ENCODE data around the gene PKD2L2. TPM values are rescaled to one million over a fixed set of nuclear protein-coding genes. Genes with fewer than 3 reads are reported as not detected.
"Not testable (repeated sequence)": the region's sequence is repeated elsewhere in the genome, so short reads cannot be mapped to it uniquely, and the experiment has no call there.

Gene PKD2L2
- total RNA-seq, 1 experiment from 2014 or later = not detected

DNA sequence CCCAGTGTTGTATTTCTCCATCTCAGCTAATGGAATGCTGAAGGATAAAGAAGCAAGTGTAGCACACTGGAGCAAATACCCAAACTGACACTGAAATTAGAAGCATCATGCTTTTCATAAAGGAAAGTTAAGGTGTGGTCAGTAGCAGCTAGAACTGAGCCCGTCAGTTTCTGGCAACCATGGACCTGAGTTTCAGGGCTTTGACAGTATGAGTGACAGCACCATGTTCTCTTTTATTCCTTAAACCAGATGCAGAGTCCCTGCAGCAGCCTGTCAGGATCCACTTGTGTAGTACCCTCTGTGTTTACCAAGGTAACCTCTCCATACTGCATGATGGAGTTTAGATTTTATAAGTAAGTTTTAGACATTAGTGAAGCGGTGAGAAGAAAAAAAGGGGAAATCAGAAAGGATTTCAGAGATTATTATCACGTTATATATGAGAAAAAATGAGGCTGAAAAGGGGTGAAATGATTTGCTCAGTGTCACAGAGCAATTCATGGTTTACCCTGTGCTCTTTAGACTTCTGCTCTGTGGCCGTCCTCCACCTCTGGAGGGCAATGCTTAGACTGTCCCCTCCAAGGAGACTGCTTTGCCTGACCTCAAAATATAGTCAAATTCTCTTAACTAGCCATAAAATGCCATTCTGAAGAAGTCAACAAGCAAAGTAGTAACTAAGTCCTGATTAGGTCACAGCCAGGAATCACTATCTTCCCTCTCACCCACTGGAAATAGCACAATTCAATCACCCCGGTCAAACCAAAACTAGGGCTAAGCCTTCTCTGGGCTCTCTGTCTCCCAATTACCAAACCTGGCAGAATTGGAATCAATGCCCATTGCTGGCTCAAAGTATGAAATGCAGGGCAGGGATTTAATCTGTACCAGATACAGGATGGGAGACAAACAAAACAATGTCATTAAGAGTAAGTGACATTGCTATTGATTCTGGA lies 32.1 kb upstream of the PKD2L2 start:
- TF ChIP-seq, protein P1, sequence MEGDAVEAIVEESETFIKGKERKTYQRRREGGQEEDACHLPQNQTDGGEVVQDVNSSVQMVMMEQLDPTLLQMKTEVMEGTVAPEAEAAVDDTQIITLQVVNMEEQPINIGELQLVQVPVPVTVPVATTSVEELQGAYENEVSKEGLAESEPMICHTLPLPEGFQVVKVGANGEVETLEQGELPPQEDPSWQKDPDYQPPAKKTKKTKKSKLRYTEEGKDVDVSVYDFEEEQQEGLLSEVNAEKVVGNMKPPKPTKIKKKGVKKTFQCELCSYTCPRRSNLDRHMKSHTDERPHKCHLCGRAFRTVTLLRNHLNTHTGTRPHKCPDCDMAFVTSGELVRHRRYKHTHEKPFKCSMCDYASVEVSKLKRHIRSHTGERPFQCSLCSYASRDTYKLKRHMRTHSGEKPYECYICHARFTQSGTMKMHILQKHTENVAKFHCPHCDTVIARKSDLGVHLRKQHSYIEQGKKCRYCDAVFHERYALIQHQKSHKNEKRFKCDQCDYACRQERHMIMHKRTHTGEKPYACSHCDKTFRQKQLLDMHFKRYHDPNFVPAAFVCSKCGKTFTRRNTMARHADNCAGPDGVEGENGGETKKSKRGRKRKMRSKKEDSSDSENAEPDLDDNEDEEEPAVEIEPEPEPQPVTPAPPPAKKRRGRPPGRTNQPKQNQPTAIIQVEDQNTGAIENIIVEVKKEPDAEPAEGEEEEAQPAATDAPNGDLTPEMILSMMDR (IDR thresholded peaks at IDR 0.05; ENCODE audit: unreplicated experiment) = no peak
- DNase-seq (ENCODE audit: unreplicated experiment) = no peak
- CTCF ChIA-PET = interaction anchor here (0.6 to 0.9 kb wide), 5 partner anchors 8 to 1969 kb away, joined by 3 to 6 read pairs (median 3); no protein-coding TSS in a partner anchor
- Mint-ChIP-seq H3K4me3 (ENCODE audit: unreplicated experiment) (no peak overlapping the region), H3K27ac (ENCODE audit: low read depth, unreplicated experiment) (no peak overlapping the region), H3K27me3 (ENCODE audit: insufficient read depth, unreplicated experiment) (no peaks in the 10 kb centered on the region), H3K4me1 (ENCODE audit: insufficient read depth, unreplicated experiment) (peaks cover 9% of the 10 kb centered on the region), H3K36me3 (ENCODE audit: insufficient read depth, unreplicated experiment) (no peaks in the 10 kb centered on the region), H3K9me3 (ENCODE audit: unreplicated experiment) (no peaks in the 10 kb centered on the region)
- POLR2A ChIA-PET = interaction anchor here (0.6 to 1.0 kb wide), 3 partner anchors 11 to 29 kb away, joined by 3 read pairs; partner anchors contain the start of gene MYOT
- intact Hi-C loops (cut with micrococcal nuclease) = no loop called here
- no TSS peak for BruUV-seq (replicated peaks)

DNA sequence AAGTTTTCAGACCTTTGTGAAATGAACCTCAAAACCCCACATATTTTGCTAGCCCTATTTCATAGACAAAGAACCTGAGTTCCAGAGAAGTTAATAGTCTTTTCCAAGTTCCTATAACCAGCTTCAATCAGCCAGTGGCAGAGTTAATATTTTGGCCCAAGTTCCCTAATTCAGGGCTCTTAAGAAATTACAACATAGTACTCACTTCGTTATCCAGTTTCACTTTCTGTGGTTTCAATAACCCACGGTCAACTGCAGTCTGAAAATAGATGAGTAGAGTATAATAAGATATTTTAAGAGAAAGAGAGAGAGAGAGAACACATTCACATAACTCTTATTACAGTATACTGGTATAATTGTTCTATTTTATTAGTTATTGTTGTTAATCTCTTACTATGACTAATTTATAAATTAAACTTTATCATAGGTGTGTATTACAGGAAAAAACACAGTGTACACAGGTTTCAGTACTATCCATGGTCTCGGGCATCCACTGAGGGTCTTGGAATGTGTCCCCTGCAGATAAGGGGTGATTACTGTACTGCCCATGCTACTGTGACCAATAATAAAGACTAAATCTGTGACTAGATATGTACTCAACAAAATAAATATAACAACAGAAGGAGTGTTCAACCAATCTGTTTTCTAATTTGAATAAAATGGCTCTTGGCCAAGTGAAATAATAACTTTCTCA lies 30.9 kb upstream of the PKD2L2 start:
- CTCF ChIA-PET = no interaction called here
- TF ChIP-seq, protein P1 (IDR thresholded peaks at IDR 0.05; ENCODE audit: unreplicated experiment) = no peak
- DNase-seq (ENCODE audit: unreplicated experiment) = peak; percentile 54
- Mint-ChIP-seq H3K4me3 (ENCODE audit: unreplicated experiment) (peak overlapping the region; percentile 51), H3K27me3 (ENCODE audit: insufficient read depth, unreplicated experiment) (no peaks in the 10 kb centered on the region), H3K27ac (ENCODE audit: low read depth, unreplicated experiment) (peak overlapping the region; percentile 54), H3K4me1 (ENCODE audit: insufficient read depth, unreplicated experiment) (peaks cover 9% of the 10 kb centered on the region), H3K36me3 (ENCODE audit: insufficient read depth, unreplicated experiment) (no peaks in the 10 kb centered on the region), H3K9me3 (ENCODE audit: unreplicated experiment) (no peaks in the 10 kb centered on the region)
- intact Hi-C loops (cut with micrococcal nuclease) = no loop called here
- POLR2A ChIA-PET = interaction anchor here (0.6 to 1.0 kb wide), 3 partner anchors 9 to 31 kb away, joined by 3 read pairs; partner anchors contain the start of gene MYOT
- BruUV-seq (replicated peaks) = no TSS peak

DNA sequence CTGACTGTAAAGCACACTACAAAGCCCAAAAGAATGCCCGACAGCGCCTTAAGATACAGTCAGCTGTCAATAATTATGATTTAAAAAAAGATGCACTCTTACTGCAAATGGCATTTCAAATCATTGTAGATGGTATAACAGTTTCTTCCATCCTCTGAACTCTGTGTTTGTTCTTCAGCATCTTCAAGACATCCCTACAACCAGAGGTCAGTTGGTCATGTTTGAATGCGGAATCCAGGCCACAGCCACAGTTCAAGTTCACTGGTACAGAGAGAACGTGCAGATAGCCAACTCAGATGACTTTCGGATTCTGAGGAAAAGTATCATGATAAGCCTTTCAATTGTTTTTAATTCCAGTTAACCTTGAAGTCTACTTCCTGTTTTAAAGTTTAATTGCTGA lies 30.3 kb upstream of the PKD2L2 start:
- TF ChIP-seq, protein P1 (IDR thresholded peaks at IDR 0.05; ENCODE audit: unreplicated experiment) = no peak
- no peaks in the 10 kb centered on the region for H3K36me3 Mint-ChIP-seq (ENCODE audit: insufficient read depth, unreplicated experiment)
- DNase-seq (ENCODE audit: unreplicated experiment) = no peak
- H3K4me1 Mint-ChIP-seq (ENCODE audit: insufficient read depth, unreplicated experiment) = peaks cover 9% of the 10 kb centered on the region
- no TSS peak for BruUV-seq (replicated peaks)
- H3K27ac Mint-ChIP-seq (ENCODE audit: low read depth, unreplicated experiment) = no peak overlapping the region
- H3K4me3 Mint-ChIP-seq (ENCODE audit: unreplicated experiment) = no peak overlapping the region
- H3K27me3 Mint-ChIP-seq (ENCODE audit: insufficient read depth, unreplicated experiment) = no peaks in the 10 kb centered on the region
- intact Hi-C loops (cut with micrococcal nuclease) = no loop called here
- ChIA-PET POLR2A (no interaction called here), CTCF (interaction anchor here (0.7 kb wide), 1 partner anchor 8 kb away, joined by 4 read pairs; no protein-coding TSS in a partner anchor)
- no peaks in the 10 kb centered on the region for H3K9me3 Mint-ChIP-seq (ENCODE audit: unreplicated experiment)

DNA sequence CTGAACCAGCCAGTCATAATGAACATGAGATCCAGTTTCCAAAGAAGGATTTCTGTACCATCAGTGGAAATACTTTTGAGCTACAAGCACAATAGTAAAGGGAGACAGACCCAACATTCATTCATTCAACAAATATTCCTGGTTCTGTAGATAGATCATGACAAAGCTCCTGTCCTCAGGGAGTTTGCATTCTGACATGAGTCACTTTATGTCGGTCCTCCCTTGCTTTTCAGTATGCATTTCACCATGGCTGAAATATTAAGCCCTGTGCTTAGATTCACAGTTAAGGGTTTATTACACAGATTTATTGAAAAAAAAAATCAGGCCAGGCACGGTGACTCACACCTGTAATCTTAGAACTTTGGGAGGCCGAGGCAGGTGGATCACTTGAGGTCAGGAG lies 27.0 kb upstream of the PKD2L2 start:
- Mint-ChIP-seq H3K27ac (ENCODE audit: low read depth, unreplicated experiment) (no peak overlapping the region), H3K36me3 (ENCODE audit: insufficient read depth, unreplicated experiment) (no peaks in the 10 kb centered on the region), H3K4me3 (ENCODE audit: unreplicated experiment) (no peak overlapping the region), H3K9me3 (ENCODE audit: unreplicated experiment) (no peaks in the 10 kb centered on the region), H3K4me1 (ENCODE audit: insufficient read depth, unreplicated experiment) (peaks cover 9% of the 10 kb centered on the region), H3K27me3 (ENCODE audit: insufficient read depth, unreplicated experiment) (no peaks in the 10 kb centered on the region)
- TF ChIP-seq, protein P1 (IDR thresholded peaks at IDR 0.05; ENCODE audit: unreplicated experiment) = no peak
- no peak for DNase-seq (ENCODE audit: unreplicated experiment)
- CTCF ChIA-PET = interaction anchor here (1.5 kb wide), 1 partner anchor 83 kb away, joined by 5 read pairs; no protein-coding TSS in a partner anchor
- intact Hi-C loops (cut with micrococcal nuclease) = no loop called here
- BruUV-seq (replicated peaks) = no TSS peak
- POLR2A ChIA-PET = no interaction called here

DNA sequence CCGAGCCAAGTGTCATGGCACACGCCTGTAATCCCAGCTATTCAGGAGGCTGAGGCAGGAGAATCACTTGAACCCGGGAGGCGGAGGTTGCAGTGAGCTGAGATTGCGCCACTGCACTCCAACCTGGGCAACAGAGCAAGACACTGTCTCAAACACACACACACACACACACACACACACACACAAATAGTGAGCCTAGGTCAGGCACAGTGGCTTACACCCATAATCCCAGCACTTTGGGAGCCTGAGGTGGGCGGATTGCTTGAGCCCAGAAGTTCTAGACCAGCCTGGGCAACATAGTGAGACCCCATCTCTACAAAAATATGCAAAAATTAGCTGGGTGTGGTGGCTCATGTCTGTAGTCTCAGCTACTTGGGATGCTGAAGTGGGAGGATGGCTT lies 25.6 kb upstream of the PKD2L2 start:
- BruUV-seq (replicated peaks); H3K27me3 Mint-ChIP-seq (ENCODE audit: insufficient read depth, unreplicated experiment); DNase-seq (ENCODE audit: unreplicated experiment); H3K36me3 Mint-ChIP-seq (ENCODE audit: insufficient read depth, unreplicated experiment); intact Hi-C loops (cut with micrococcal nuclease); H3K4me1 Mint-ChIP-seq (ENCODE audit: insufficient read depth, unreplicated experiment); H3K9me3 Mint-ChIP-seq (ENCODE audit: unreplicated experiment); H3K27ac Mint-ChIP-seq (ENCODE audit: low read depth, unreplicated experiment); H3K4me3 Mint-ChIP-seq (ENCODE audit: unreplicated experiment); POLR2A ChIA-PET: not testable (repeated sequence)
- CTCF ChIA-PET = interaction anchor here (1.7 kb wide), 1 partner anchor 33 kb away, joined by 4 read pairs; no protein-coding TSS in a partner anchor

Data from MCF 10A (cell line).